CD8-positive, alpha-beta memory T cell (primary cell): ENCODE results near the gene MDN1. TPM values are rescaled to one million over a fixed set of nuclear protein-coding genes. Genes with fewer than 3 reads are reported as not detected.
"Not testable (repeated sequence)": the region's sequence is repeated elsewhere in the genome, so short reads cannot be mapped to it uniquely, and the experiment has no call there.

Experiments used
- CTCF ChIA-PET: fragments of 350-600 bp; sonication (Branson Sonifier 250); formaldehyde crosslinking; loops from one replicate; lab custom pipeline; 2021; ENCODE audit warnings: antibody characterized with exemption; lab: Charles Lee
- POLR2A ChIA-PET: fragments of 350-600 bp; sonication (Branson Sonifier 250); formaldehyde crosslinking; loops from one replicate; lab custom pipeline; 2021; ENCODE audit warnings: antibody characterized with exemption; lab: Charles Lee
- DNase-seq, 5 donors: peaks; one replicate each; pipeline versions ENCODE4 v3.0.0 to v3.0.0-alpha.2; 2020 to 2022; ENCODE audit warnings: mixed read lengths in 1 of 5
- H3K27ac ChIP-seq: one replicate; pipeline ENCODE4 v1.7.0; 2013; ENCODE audit warnings: low read depth, mild to moderate bottlenecking, low read length, moderate library complexity
- H3K27me3 ChIP-seq: 2 replicates; pipeline ENCODE4 v1.7.0; 2013; ENCODE audit warnings: low read length, mild to moderate bottlenecking; ENCODE audit not compliant: insufficient read depth, poor library complexity, severe bottlenecking
- H3K36me3 ChIP-seq: 2 replicates; pipeline ENCODE4 v1.7.0; 2013; ENCODE audit warnings: mild to moderate bottlenecking, low read length, moderate library complexity; ENCODE audit not compliant: insufficient read depth
- H3K4me1 ChIP-seq: 2 replicates; pipeline ENCODE4 v1.7.0; 2013; ENCODE audit warnings: mild to moderate bottlenecking, low read length, moderate library complexity; ENCODE audit not compliant: insufficient read depth
- H3K4me3 ChIP-seq: 2 replicates; pipeline ENCODE4 v1.7.0; 2013; ENCODE audit warnings: mild to moderate bottlenecking, low read length
- H3K9me3 ChIP-seq: 2 replicates; pipeline ENCODE4 v1.7.0; 2013; ENCODE audit warnings: mild to moderate bottlenecking, low read length
- H3K27ac Mint-ChIP-seq, 8 donors: one replicate each; pipeline ENCODE4 v1.8.0; 2020 to 2021; ENCODE audit warnings: mixed read lengths in 8 of 8, mild to moderate bottlenecking in 6 of 8, inconsistent platforms in 3 of 8, moderate library complexity in 3 of 8
- H3K27me3 Mint-ChIP-seq, 2 donors: one replicate each; pipeline ENCODE4 v1.8.0; 2020 to 2021; ENCODE audit warnings: mixed read lengths in 2 of 2, mild to moderate bottlenecking in 1 of 2, moderate library complexity in 1 of 2
- H3K36me3 Mint-ChIP-seq, 3 donors: one replicate each; pipeline ENCODE4 v1.8.0; 2020 to 2021; ENCODE audit warnings: mixed read lengths in 3 of 3, inconsistent platforms in 1 of 3, mild to moderate bottlenecking in 1 of 3
- H3K4me1 Mint-ChIP-seq, 3 donors: one replicate each; pipeline ENCODE4 v1.8.0; 2020 to 2021; ENCODE audit warnings: mixed read lengths in 3 of 3, inconsistent platforms in 1 of 3, mild to moderate bottlenecking in 1 of 3
- H3K4me3 Mint-ChIP-seq, 7 donors: one replicate each; pipeline ENCODE4 v1.8.0; 2020 to 2021; ENCODE audit warnings: mixed read lengths in 7 of 7, mild to moderate bottlenecking in 6 of 7, moderate library complexity in 4 of 7, inconsistent platforms in 2 of 7
- H3K9me3 Mint-ChIP-seq, 5 donors: one replicate each; pipeline ENCODE4 v1.8.0; 2020 to 2022; ENCODE audit warnings: mixed read lengths in 5 of 5, mild to moderate bottlenecking in 3 of 5, moderate library complexity in 2 of 5, inconsistent platforms in 1 of 5
- polyA plus RNA-seq: library from polyadenylated mRNA; unstranded; fragments of 300-500 nt; fragmentation: Illumina TruSeq; gene quantifications from one replicate; pipeline ENCODE4 v1.2.3, GENCODE V29; 2021
- total RNA-seq, 2 experiments: library from RNA; stranded (reverse); gene quantifications; one replicate each; pipeline ENCODE4 v1.2.3, GENCODE V29; 2021

MDN1 gene
- total and polyA plus RNA-seq, 3 experiments from 2014 or later: 8.6 to 63.6 (median 63.3) TPM

DNA sequence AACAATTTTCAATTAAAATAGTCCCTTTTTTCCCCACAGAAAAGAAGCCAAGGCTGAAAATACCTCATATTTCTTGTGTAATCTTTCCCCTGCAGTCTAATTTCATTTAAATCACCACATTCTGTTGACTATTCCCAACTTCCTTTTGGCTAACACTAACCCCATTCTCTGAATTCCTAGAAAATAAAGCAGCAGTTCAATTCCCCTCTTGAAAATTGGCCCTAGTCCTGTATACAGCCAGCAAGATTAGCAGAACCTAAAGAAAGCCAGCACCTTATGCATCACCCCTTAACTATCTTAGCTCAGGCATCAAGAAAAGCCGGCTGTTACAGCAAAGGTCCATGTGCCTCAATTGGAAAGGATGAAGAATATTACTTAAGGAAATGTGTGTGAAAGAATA is 69.7 kb downstream of the MDN1 start:
- no peaks in the 10 kb centered on the region for H3K4me1 ChIP-seq
- no peaks in the 10 kb centered on the region for H3K27me3 ChIP-seq
- no peaks in the 10 kb centered on the region for H3K9me3 ChIP-seq
- no peak overlapping the region for H3K4me3 ChIP-seq
- no peak for DNase-seq
- H3K27ac ChIP-seq: no peak overlapping the region
- CTCF ChIA-PET: no interaction called here
- Mint-ChIP-seq H3K9me3 (no peaks in the 10 kb centered on the region), H3K4me1 (no peaks in the 10 kb centered on the region), H3K27ac (peak overlapping the region in 2 of 8 donors; percentile 19 to 37), H3K36me3 (peaks cover 15 to 87% (median 19%) of the 10 kb centered on the region in 3 donors), H3K27me3 (no peaks in the 10 kb centered on the region), H3K4me3 (no peak overlapping the region)
- peaks cover 29% of the 10 kb centered on the region for H3K36me3 ChIP-seq
- POLR2A ChIA-PET: no interaction called here

DNA sequence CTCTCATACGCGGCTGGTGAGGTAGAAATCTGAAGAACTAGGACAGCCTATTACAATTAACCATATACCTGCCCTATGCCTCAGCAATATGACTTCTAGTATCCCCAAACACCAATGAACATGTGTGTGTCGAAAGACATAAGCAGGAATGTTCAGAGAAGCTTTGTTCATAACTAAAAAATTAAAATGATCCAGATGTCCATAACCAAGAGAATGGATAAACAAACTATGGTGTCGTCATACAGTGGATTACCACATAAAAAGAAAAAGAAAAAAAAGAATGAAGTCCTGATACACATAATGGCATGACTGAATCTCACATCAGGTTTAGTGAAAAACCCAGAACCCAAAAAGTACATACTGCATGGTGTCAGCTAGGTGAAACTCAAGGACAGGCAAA is 73.9 kb downstream of the MDN1 start:
- Histone ChIP-seq H3K4me1 (no peaks in the 10 kb centered on the region), H3K36me3 (peaks cover 33% of the 10 kb centered on the region), H3K4me3 (no peak overlapping the region), H3K27me3 (no peaks in the 10 kb centered on the region), H3K27ac (no peak overlapping the region), H3K9me3 (no peaks in the 10 kb centered on the region)
- Mint-ChIP-seq H3K36me3 (peaks cover 25 to 86% (median 27%) of the 10 kb centered on the region in 3 donors), H3K4me1 (no peaks in the 10 kb centered on the region), H3K27me3 (no peaks in the 10 kb centered on the region), H3K9me3 (no peaks in the 10 kb centered on the region), H3K27ac (no peak overlapping the region), H3K4me3 (no peak overlapping the region)
- DNase-seq: no peak
- ChIA-PET CTCF (no interaction called here), POLR2A (no interaction called here)

DNA sequence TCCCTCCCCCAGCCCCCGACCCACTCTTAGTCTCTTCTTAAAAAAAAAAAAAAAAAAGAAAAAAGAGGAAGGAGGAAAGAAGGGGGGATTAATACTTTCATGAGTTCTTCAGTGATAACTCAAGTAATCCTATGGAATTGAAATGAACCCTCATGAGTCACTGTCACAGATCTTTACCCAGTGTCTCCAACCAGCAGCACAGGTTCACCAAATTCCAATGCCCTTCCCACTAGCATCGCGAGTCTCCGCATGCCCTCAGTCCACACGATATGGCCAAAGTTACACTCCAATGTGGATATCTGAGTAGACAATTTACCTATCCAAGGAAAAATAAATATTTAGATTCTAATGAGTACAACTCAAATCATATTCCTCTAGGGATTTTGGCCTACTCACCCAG is 74.5 kb downstream of the MDN1 start:
- no peaks in the 10 kb centered on the region for H3K4me1 Mint-ChIP-seq
- no peak overlapping the region for H3K4me3 Mint-ChIP-seq
- H3K27ac Mint-ChIP-seq: no peak overlapping the region
- H3K36me3 Mint-ChIP-seq: peaks cover 25 to 86% (median 31%) of the 10 kb centered on the region in 3 donors
- H3K27me3 Mint-ChIP-seq: no peaks in the 10 kb centered on the region
- Histone ChIP-seq H3K36me3 (peaks cover 27% of the 10 kb centered on the region), H3K4me3 (no peak overlapping the region), H3K4me1 (no peaks in the 10 kb centered on the region), H3K9me3 (no peaks in the 10 kb centered on the region), H3K27ac (no peak overlapping the region), H3K27me3 (no peaks in the 10 kb centered on the region)
- CTCF ChIA-PET: no interaction called here
- H3K9me3 Mint-ChIP-seq: no peaks in the 10 kb centered on the region
- no peak for DNase-seq
- POLR2A ChIA-PET: no interaction called here

DNA sequence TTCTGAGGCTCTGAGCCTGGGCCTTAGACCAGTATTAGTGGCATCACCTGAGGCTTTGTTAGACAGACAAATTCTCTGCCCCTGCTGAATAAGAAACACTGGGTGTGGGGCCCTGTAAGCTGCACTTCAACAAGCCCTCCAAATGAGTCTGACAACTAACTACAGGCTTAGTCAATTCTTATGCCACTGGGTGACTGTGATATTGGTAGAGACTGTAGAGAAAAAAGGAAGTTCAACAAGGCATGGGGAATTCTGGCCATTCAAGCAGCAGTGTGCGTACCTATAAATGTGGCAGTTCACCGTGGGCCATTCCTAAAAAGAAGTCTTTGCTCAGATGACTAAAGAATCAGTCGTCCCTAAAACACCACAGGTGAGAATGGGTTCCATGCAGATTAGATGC is 82.7 kb downstream of the MDN1 start:
- Histone ChIP-seq H3K36me3 (peaks cover 15% of the 10 kb centered on the region), H3K27me3 (no peaks in the 10 kb centered on the region), H3K4me3 (no peak overlapping the region), H3K4me1 (no peaks in the 10 kb centered on the region), H3K27ac (no peak overlapping the region), H3K9me3 (no peaks in the 10 kb centered on the region)
- ChIA-PET CTCF (no interaction called here), POLR2A (no interaction called here)
- no peaks in the 10 kb centered on the region for H3K4me1 Mint-ChIP-seq
- peaks cover 17 to 75% (median 40%) of the 10 kb centered on the region in 3 donors for H3K36me3 Mint-ChIP-seq
- no peak overlapping the region for H3K27ac Mint-ChIP-seq
- H3K4me3 Mint-ChIP-seq: no peak overlapping the region
- no peaks in the 10 kb centered on the region for H3K27me3 Mint-ChIP-seq
- DNase-seq: no peak
- no peaks in the 10 kb centered on the region for H3K9me3 Mint-ChIP-seq

DNA sequence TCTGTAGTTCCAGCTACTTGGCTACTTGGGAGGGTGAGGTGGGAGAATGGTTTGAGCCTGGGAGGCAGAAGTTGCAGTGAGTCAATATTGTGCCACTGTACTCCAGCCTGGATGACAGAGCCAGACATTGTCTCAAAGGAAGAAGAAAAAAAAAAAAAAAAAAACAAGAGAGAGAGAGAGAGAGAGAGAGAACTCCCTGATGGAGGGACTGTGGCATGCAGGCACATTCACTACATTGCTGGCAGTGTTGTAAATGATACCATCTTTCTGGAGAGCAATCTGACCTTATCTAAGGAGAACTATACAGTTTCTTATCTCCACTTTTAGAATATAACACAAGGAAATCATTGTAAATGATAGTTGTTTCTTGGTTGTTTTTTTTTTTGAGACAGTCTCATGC is 85.1 kb downstream of the MDN1 start:
- Histone ChIP-seq H3K9me3 (no peaks in the 10 kb centered on the region), H3K4me3 (no peak overlapping the region), H3K36me3 (peaks cover 20% of the 10 kb centered on the region), H3K27me3 (no peaks in the 10 kb centered on the region), H3K27ac (no peak overlapping the region), H3K4me1 (no peaks in the 10 kb centered on the region)
- CTCF ChIA-PET: no interaction called here
- Mint-ChIP-seq H3K4me3 (no peak overlapping the region), H3K27me3 (no peaks in the 10 kb centered on the region), H3K27ac (no peak overlapping the region), H3K4me1 (no peaks in the 10 kb centered on the region), H3K36me3 (peaks cover 38 to 78% (median 48%) of the 10 kb centered on the region in 3 donors), H3K9me3 (no peaks in the 10 kb centered on the region)
- no peak for DNase-seq
- POLR2A ChIA-PET: no interaction called here

DNA sequence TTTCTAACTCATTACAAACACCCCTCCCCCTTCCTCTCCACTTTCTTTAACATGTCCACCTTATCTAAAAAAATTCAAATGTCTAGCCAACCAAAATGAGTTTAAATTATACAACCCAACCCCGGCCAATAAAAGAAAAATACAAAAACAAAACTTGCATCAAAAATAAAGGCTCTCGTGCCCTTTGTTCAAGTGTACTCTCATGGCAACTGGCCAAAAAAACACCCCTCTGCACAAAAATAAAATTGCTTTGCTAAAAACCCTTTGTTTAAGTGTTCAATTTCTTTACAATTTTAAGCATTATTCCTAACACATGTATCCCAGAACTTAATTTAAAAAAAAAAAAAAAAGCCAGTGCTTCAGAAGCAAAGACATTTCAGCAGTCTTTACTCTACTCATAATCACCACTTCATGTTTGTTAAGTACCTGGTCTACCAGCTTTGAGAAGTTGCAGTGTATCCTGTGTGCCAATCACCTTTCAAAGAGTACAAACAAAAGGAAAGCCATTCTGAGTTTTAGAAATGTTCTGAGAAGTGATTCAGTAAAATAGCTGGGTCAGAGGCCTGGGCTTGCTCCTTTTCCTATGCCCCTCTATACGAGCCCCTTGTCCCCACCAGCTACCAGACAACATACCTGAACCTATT is 87.5 kb downstream of the MDN1 start:
- POLR2A ChIA-PET: no interaction called here
- no peaks in the 10 kb centered on the region for H3K4me1 ChIP-seq
- Mint-ChIP-seq H3K9me3 (no peaks in the 10 kb centered on the region), H3K27me3 (no peaks in the 10 kb centered on the region), H3K4me1 (no peaks in the 10 kb centered on the region), H3K36me3 (peaks cover 30 to 81% (median 48%) of the 10 kb centered on the region in 3 donors), H3K27ac (no peak overlapping the region), H3K4me3 (no peak overlapping the region)
- no peak overlapping the region for H3K4me3 ChIP-seq
- H3K9me3 ChIP-seq: no peaks in the 10 kb centered on the region
- CTCF ChIA-PET: no interaction called here
- no peak for DNase-seq
- H3K27ac ChIP-seq: no peak overlapping the region
- H3K27me3 ChIP-seq: no peaks in the 10 kb centered on the region
- peaks cover 20% of the 10 kb centered on the region for H3K36me3 ChIP-seq

DNA sequence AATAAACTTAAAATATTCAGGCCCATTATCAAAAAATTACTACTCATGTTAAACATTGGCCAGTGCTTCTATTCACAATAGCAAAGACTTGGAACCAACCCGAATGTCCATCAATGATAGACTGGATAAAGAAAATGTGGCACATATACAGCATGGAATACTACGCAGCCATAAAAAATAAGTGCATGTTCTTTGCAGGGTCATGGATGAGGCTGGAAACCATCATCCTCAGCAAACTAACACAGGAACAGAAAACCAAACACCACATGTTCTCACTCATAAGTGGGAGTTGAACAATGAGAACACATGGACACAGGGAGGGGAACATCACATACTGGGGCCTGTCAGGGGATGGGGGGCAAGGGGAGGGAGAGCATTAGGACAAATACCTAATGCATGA is 88.3 kb downstream of the MDN1 start:
- H3K36me3 ChIP-seq: peaks cover 25% of the 10 kb centered on the region
- H3K27ac ChIP-seq, H3K4me3 ChIP-seq, DNase-seq, H3K4me3 Mint-ChIP-seq, H3K4me1 Mint-ChIP-seq, H3K4me1 ChIP-seq, CTCF ChIA-PET, H3K9me3 ChIP-seq, H3K27me3 Mint-ChIP-seq, H3K9me3 Mint-ChIP-seq, POLR2A ChIA-PET, H3K27me3 ChIP-seq: not testable (repeated sequence)
- peak overlapping the region in 1 of 8 donors; percentile 38 for H3K27ac Mint-ChIP-seq
- peaks cover 31 to 80% (median 49%) of the 10 kb centered on the region in 3 donors for H3K36me3 Mint-ChIP-seq

DNA sequence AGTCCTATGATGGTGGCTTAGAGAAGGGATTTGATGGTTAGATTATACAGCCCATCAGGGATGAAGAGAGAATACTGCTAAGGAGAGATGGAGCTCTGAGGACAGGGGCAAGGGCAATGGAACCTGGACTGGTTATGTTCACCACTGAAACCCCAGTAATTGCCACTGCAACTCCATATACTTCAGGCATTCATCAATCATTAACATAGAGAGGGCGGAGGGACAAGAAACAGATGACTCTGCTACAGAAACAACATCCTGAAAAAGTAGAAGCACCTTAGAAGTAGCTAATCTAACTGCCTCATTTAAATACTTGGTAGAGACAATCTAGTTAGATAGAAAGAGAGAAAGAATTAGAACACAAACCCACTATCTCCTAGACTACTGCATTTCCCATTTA is 89.8 kb downstream of the MDN1 start:
- peaks cover 25% of the 10 kb centered on the region for H3K36me3 ChIP-seq

More for the DNA sequence above, 89.8 kb downstream of the MDN1 start:
- H3K27ac Mint-ChIP-seq: peak overlapping the region in 4 of 8 donors; percentile 7 to 52 (median 27)
- H3K9me3 Mint-ChIP-seq: no peaks in the 10 kb centered on the region
- POLR2A ChIA-PET: no interaction called here
- Histone ChIP-seq H3K27ac (no peak overlapping the region), H3K9me3 (no peaks in the 10 kb centered on the region), H3K4me3 (no peak overlapping the region), H3K27me3 (no peaks in the 10 kb centered on the region), H3K4me1 (no peaks in the 10 kb centered on the region)
- peaks cover 31 to 87% (median 51%) of the 10 kb centered on the region in 3 donors for H3K36me3 Mint-ChIP-seq
- no peak overlapping the region for H3K4me3 Mint-ChIP-seq
- no peaks in the 10 kb centered on the region for H3K4me1 Mint-ChIP-seq
- CTCF ChIA-PET: no interaction called here
- DNase-seq: no peak
- no peaks in the 10 kb centered on the region for H3K27me3 Mint-ChIP-seq
